ENCODE results near the gene LTBR.
"Not testable (repeated sequence)": the region's sequence is repeated elsewhere in the genome, so short reads cannot be mapped to it uniquely, and the experiment has no call there.

The LTBR gene

DNA sequence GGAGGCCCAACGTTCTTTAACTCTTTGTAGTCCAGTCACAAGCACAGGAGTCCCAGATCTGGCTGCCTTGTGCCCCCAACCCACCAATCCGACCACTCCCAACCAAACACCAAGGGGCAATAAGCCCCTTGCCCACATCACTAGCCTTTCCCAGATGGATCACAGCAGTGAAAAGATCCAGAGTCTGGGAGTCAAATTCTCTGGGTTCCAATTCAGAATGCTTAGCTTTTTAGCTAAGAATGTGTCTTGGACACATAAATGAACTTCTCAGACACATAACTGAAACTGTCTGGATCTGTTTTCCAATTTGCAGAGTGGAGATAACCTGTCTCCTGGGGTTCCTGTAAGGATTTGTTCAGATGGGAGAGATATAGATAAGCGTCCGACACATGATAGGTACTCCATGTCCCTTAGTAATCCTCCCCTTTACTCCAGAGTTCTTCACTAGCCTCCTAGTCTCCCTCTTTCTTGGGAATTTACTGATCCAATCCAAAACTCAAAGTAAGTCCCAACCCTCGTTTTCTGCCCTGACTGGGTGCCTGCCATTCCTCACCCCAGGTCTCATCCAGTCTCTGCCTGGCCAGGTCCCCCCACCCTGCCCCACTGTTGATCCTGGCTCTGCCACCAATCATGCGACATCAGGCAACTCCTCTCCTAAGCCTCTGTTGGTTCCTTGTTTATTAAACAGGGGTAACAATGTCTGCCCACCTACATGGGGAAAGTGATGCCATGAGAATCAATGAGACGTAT lies 41.6 kb upstream of the LTBR start:
- Mint-ChIP-seq H3K4me1 (ENCODE audit: low read depth) (peaks cover 46% of the 10 kb centered on the region), H3K27me3 (no peaks in the 10 kb centered on the region), H3K9me3 (ENCODE audit: low read depth) (no peaks in the 10 kb centered on the region), H3K4me3 (no peak overlapping the region), H3K36me3 (no peaks in the 10 kb centered on the region), H3K27ac (no peak overlapping the region)

- Mint-ChIP-seq H3K9me3 (ENCODE audit: low read depth) (no peaks in the 10 kb centered on the region), H3K27ac (no peak overlapping the region), H3K27me3 (no peaks in the 10 kb centered on the region), H3K36me3 (no peaks in the 10 kb centered on the region), H3K4me1 (ENCODE audit: low read depth) (peaks cover 51% of the 10 kb centered on the region), H3K4me3 (no peak overlapping the region)
Measured at GRCh38 chr12:6343518-6343917, 40.4 kb upstream of the LTBR start.

- not testable (repeated sequence) for H3K27me3 Mint-ChIP-seq
- peaks cover 54% of the 10 kb centered on the region for H3K4me1 Mint-ChIP-seq (ENCODE audit: low read depth)
Measured at GRCh38 chr12:6344101-6344660, 39.8 kb upstream of the LTBR start.

GRCh38 chr12:6345319-6346091 lies 38.5 kb upstream of the LTBR start:
- H3K4me3 Mint-ChIP-seq = peak overlapping the region; percentile 33
- peaks cover 54% of the 10 kb centered on the region for H3K4me1 Mint-ChIP-seq (ENCODE audit: low read depth)
- H3K36me3 Mint-ChIP-seq = no peaks in the 10 kb centered on the region
- no peaks in the 10 kb centered on the region for H3K27me3 Mint-ChIP-seq
- peak overlapping the region; percentile 18 for H3K27ac Mint-ChIP-seq
- no peaks in the 10 kb centered on the region for H3K9me3 Mint-ChIP-seq (ENCODE audit: low read depth)

More at GRCh38 chr12:6344101-6344660, 39.8 kb upstream of the LTBR start:
- H3K9me3 Mint-ChIP-seq (ENCODE audit: low read depth); H3K4me3 Mint-ChIP-seq; H3K36me3 Mint-ChIP-seq; H3K27ac Mint-ChIP-seq: not testable (repeated sequence)

GRCh38 chr12:6346235-6346832 lies 37.6 kb upstream of the LTBR start:
- no peaks in the 10 kb centered on the region for H3K9me3 Mint-ChIP-seq (ENCODE audit: low read depth)
- no peak overlapping the region for H3K27ac Mint-ChIP-seq
- H3K27me3 Mint-ChIP-seq = no peaks in the 10 kb centered on the region
- H3K4me1 Mint-ChIP-seq (ENCODE audit: low read depth) = peaks cover 54% of the 10 kb centered on the region
- no peaks in the 10 kb centered on the region for H3K36me3 Mint-ChIP-seq
- H3K4me3 Mint-ChIP-seq = peak overlapping the region; percentile 3

DNA sequence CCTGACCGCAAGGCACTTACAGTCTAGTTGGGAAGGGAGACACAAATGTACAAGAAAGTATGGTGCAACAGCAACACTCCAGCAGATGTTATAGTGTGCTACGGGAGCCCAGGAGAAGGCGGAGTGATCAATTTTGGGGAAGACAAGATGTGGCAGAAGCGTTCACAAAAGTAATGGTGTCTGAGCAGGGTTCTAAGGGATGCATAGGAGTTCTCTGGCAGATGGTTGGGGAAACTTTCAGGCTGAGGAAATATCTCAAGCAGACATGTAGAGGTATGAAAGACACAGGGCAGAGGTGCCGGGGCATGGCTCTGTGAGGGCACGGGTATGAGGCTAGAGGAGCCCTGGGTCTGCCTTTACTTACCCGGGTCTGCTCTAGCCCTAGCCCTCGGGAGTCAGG lies 37.0 kb upstream of the LTBR start:
- no peaks in the 10 kb centered on the region for H3K36me3 Mint-ChIP-seq
- peaks cover 52% of the 10 kb centered on the region for H3K4me1 Mint-ChIP-seq (ENCODE audit: low read depth)
- peak overlapping the region; percentile 46 for H3K4me3 Mint-ChIP-seq
- peak overlapping the region; percentile 48 for H3K27ac Mint-ChIP-seq
- no peaks in the 10 kb centered on the region for H3K9me3 Mint-ChIP-seq (ENCODE audit: low read depth)
- H3K27me3 Mint-ChIP-seq = no peaks in the 10 kb centered on the region

DNA sequence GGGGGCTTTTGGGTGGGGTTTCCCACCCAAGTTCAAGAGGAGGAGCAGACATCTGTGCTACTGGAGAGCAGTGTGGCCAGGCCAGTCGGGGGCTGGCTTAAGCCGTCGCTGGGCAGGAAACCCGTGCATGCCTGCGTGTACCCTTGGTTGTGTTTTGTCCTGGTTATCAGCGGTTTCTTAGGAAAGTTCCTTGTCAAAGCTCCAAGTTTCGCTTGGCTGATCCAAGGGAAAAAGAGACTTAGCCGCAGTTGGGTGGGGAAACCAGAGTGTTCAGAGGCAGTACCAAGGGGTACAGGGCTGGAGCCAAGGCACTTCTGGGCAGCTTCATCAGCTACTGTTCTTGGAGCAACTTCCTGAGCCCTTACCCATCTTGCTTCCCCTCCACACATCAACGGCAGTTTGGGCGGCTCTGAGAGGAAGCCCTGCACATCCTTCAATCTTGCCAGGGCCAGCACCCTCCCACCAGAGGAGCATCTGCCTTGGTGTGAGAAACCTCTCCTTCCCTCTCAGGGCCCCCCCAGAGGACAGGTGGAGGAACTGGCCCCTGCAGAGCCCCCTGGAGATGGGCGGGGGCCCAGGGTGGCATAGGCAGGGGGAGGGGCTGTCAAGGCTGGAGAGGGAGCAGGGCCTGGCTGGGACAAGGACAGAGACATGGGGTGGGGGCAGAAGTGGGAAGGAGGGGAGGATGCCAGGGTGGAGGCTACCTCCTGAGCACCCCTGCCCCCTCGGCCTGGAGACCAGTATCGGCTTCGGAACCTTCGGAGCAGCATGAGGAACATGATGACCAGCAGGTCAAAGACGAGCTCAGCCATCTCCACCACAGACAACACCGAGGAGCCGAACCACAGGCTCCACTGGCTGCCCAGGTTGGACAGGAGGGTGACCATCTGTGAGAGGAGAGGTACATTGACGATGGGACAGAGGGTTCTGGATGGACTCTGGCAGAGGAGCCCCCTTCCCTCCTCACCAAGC lies 36.3 kb upstream of the LTBR start:
- Mint-ChIP-seq H3K4me1 (ENCODE audit: low read depth) (peaks cover 45% of the 10 kb centered on the region), H3K27ac (peak overlapping the region; percentile 48), H3K27me3 (no peaks in the 10 kb centered on the region), H3K36me3 (no peaks in the 10 kb centered on the region), H3K9me3 (ENCODE audit: low read depth) (no peaks in the 10 kb centered on the region), H3K4me3 (peak overlapping the region; percentile 46)

DNA sequence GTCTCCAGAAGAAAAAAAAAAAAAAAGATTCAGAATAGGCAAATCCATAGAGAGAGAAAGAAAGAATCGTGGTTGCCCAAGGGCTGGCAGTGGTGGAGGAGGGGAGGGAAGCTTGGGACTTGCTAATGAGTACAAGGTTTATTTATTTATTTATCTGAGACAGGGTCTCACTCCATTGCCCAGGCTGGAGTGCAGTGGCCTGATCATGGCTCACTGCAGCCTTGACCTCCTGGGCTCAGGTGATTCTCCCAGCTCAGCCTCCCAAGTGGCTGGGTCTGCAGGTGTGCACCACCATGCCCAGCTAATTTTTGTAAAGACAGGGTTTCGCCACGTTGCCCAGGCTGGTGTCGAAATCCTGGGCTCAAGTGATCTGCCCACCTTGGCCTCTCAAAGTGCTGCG lies 32.3 kb upstream of the LTBR start:
- H3K36me3 Mint-ChIP-seq = no peaks in the 10 kb centered on the region
- peaks cover 29% of the 10 kb centered on the region for H3K4me1 Mint-ChIP-seq (ENCODE audit: low read depth)
- no peaks in the 10 kb centered on the region for H3K9me3 Mint-ChIP-seq (ENCODE audit: low read depth)
- H3K27me3 Mint-ChIP-seq = no peaks in the 10 kb centered on the region
- no peak overlapping the region for H3K4me3 Mint-ChIP-seq
- no peak overlapping the region for H3K27ac Mint-ChIP-seq

DNA sequence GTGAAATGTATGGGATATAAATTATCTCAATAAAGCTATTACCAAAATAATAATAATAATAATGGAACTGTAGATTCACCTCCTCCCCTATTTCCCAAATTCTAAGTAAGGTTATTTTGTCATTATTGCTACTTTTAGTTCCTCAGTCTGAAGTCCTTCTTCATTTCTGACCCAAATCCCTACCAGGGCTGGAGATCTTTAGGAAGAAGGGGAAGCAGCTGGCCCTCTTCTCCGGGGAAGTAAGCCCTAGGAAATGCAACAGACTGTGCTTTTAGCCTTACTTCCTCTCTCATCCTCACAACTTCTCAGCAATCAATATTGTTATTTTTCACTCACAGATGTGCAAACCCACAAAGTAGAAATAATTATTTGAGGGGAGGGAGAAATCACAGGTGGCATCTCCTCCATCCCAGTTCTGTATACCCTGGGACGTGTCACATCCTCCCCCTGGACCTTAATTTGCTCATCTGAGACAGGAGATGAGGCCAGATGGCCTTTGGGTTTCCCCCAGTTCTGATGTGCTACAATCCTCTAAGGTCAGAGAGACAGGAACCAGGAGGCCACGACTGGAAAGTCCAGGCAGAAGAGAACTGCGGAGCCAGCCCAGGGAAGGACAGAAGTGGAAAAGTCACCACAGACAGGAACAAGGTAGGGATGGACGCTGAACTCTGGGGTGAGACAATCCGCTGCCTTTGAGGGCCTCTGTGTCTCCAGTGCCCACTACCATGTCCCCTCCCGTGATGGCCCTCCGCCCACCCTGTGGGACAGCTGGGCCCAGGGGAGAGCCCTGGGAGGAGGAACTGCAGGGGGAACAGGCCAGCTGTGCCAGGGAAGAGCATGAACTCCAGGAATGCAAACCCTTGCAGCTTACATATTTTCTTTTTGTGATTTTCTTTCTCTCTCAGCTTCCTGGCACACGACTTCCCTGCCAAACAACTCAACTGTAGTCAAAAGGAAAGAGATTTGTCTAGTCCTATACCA lies 31.5 kb upstream of the LTBR start:
- H3K27me3 Mint-ChIP-seq = no peaks in the 10 kb centered on the region
- no peaks in the 10 kb centered on the region for H3K36me3 Mint-ChIP-seq
- H3K4me1 Mint-ChIP-seq (ENCODE audit: low read depth) = peaks cover 20% of the 10 kb centered on the region
- H3K4me3 Mint-ChIP-seq = no peak overlapping the region
- no peaks in the 10 kb centered on the region for H3K9me3 Mint-ChIP-seq (ENCODE audit: low read depth)
- H3K27ac Mint-ChIP-seq = no peak overlapping the region

GRCh38 chr12:6354495-6355393 lies 29.2 kb upstream of the LTBR start:
- peaks cover 13% of the 10 kb centered on the region for H3K4me1 Mint-ChIP-seq (ENCODE audit: low read depth)
- no peak overlapping the region for H3K4me3 Mint-ChIP-seq
- no peaks in the 10 kb centered on the region for H3K27me3 Mint-ChIP-seq
- H3K27ac Mint-ChIP-seq = no peak overlapping the region
- no peaks in the 10 kb centered on the region for H3K36me3 Mint-ChIP-seq
- H3K9me3 Mint-ChIP-seq (ENCODE audit: low read depth) = no peaks in the 10 kb centered on the region

GRCh38 chr12:6355491-6356373 lies 28.2 kb upstream of the LTBR start:
- Mint-ChIP-seq H3K27ac (no peak overlapping the region), H3K36me3 (no peaks in the 10 kb centered on the region), H3K4me3 (no peak overlapping the region), H3K27me3 (no peaks in the 10 kb centered on the region), H3K9me3 (ENCODE audit: low read depth) (no peaks in the 10 kb centered on the region), H3K4me1 (ENCODE audit: low read depth) (peaks cover 20% of the 10 kb centered on the region)

GRCh38 chr12:6356374-6356820 lies 27.6 kb upstream of the LTBR start:
- H3K9me3 Mint-ChIP-seq (ENCODE audit: low read depth) = no peaks in the 10 kb centered on the region
- peaks cover 20% of the 10 kb centered on the region for H3K4me1 Mint-ChIP-seq (ENCODE audit: low read depth)
- H3K36me3 Mint-ChIP-seq = no peaks in the 10 kb centered on the region
- H3K4me3 Mint-ChIP-seq = no peak overlapping the region
- no peak overlapping the region for H3K27ac Mint-ChIP-seq
- no peaks in the 10 kb centered on the region for H3K27me3 Mint-ChIP-seq
